ENCODE results near the gene IFNL3. TPM values are rescaled to one million over a fixed set of nuclear protein-coding genes. Genes with fewer than 3 reads are reported as not detected.
"Not testable (repeated sequence)": the region's sequence is repeated elsewhere in the genome, so short reads cannot be mapped to it uniquely, and the experiment has no call there.

The IFNL3 gene
- total RNA-seq, 4 donors from 2014 or later, result not detected

- ATAC-seq (ENCODE audit: low FRiP score) (no peak), DNase-seq (ENCODE audit: low spot score) (no peak)
- no peak for TF ChIP-seq CTCF (IDR thresholded peaks at IDR 0.05)
Observed at GRCh38 chr19:39224910-39225309, 19.9 kb downstream of the IFNL3 start.

- no peak for DNase-seq (ENCODE audit: low spot score)
- ATAC-seq (ENCODE audit: low FRiP score), result no peak
- TF ChIP-seq CTCF (IDR thresholded peaks at IDR 0.05), result no peak
Observed at GRCh38 chr19:39223703-39224279, 21.0 kb downstream of the IFNL3 start.

GRCh38 chr19:39219108-39219507, 25.7 kb downstream of the IFNL3 start:
- DNase-seq (ENCODE audit: low spot score); ATAC-seq (ENCODE audit: low FRiP score): not testable (repeated sequence)

- ATAC-seq (ENCODE audit: low FRiP score), result no peak
- no peak for TF ChIP-seq CTCF (IDR thresholded peaks at IDR 0.05)
- no peak for DNase-seq (ENCODE audit: low spot score)
Observed at GRCh38 chr19:39218230-39219007, 26.4 kb downstream of the IFNL3 start.

GRCh38 chr19:39217094-39217493, 27.7 kb downstream of the IFNL3 start:
- ATAC-seq (ENCODE audit: low FRiP score) (no peak), DNase-seq (ENCODE audit: low spot score) (no peak)
- no peak for TF ChIP-seq CTCF (IDR thresholded peaks at IDR 0.05)

GRCh38 chr19:39215323-39215722, 29.5 kb downstream of the IFNL3 start:
- ATAC-seq (ENCODE audit: low FRiP score), result not testable (repeated sequence)

GRCh38 chr19:39212375-39212742, 32.4 kb downstream of the IFNL3 start:
- ATAC-seq (ENCODE audit: low FRiP score) (no peak), DNase-seq (ENCODE audit: low spot score) (no peak)

More at GRCh38 chr19:39215323-39215722, 29.5 kb downstream of the IFNL3 start:
- not testable (repeated sequence) for DNase-seq (ENCODE audit: low spot score)

More at GRCh38 chr19:39212375-39212742, 32.4 kb downstream of the IFNL3 start:
- TF ChIP-seq CTCF (IDR thresholded peaks at IDR 0.05), result no peak
